ENCODE results near the gene GRIP2. TPM values are rescaled to one million over a fixed set of nuclear protein-coding genes. Genes with fewer than 3 reads are reported as not detected.

Gene GRIP2
- total RNA-seq, 4 donors from 2014 or later, result 0.45 to 0.92 (median 0.66) TPM

- H3K36me3 ChIP-seq, result peaks cover 6 to 20% (median 15%) of the 10 kb centered on the region in 4 donors
- H3K27ac ChIP-seq (replicated peaks in 1 of 4), result no peak overlapping the region
- TF ChIP-seq POLR2A (IDR thresholded peaks at IDR 0.05; ENCODE audit: low read depth) (no peak), POLR2AphosphoS5 (IDR thresholded peaks at IDR 0.05) (no peak), CTCF (IDR thresholded peaks at IDR 0.05) (no peak), EP300 (IDR thresholded peaks at IDR 0.05) (no peak)
- no peak for DNase-seq (ENCODE audit: extremely low spot score)
- WGBS, result 75% methylated on average over 10 of the region's 11 CpGs
- H3K27me3 ChIP-seq, result no peaks in the 10 kb centered on the region
- no peaks in the 10 kb centered on the region for H3K9me3 ChIP-seq
- intact Hi-C loops (cut with DNase I), result no loop called here
- no peak overlapping the region for H3K4me3 ChIP-seq
- H3K4me1 ChIP-seq, result peaks cover 36 to 54% (median 44%) of the 10 kb centered on the region in 4 donors
Measured at GRCh38 chr3:14458434-14459275, 81.5 kb downstream of the GRIP2 start.

- H3K9me3 ChIP-seq, result no peaks in the 10 kb centered on the region
- no peak overlapping the region for H3K27ac ChIP-seq (replicated peaks in 1 of 4)
- intact Hi-C loops (cut with DNase I), result no loop called here
- TF ChIP-seq POLR2AphosphoS5 (IDR thresholded peaks at IDR 0.05) (no peak), EP300 (IDR thresholded peaks at IDR 0.05) (no peak), CTCF (IDR thresholded peaks at IDR 0.05) (no peak), POLR2A (IDR thresholded peaks at IDR 0.05; ENCODE audit: low read depth) (no peak)
- H3K4me1 ChIP-seq, result peaks cover 42 to 61% (median 50%) of the 10 kb centered on the region in 4 donors
- no peaks in the 10 kb centered on the region for H3K27me3 ChIP-seq
- no peak overlapping the region for H3K4me3 ChIP-seq
- DNase-seq (ENCODE audit: extremely low spot score), result no peak
- peaks cover under 1 to 14% (median 9%) of the 10 kb centered on the region in 4 donors for H3K36me3 ChIP-seq
- WGBS, result 85% methylated on average over 3 of the region's 9 CpGs
Measured at GRCh38 chr3:14457999-14458398, 82.1 kb downstream of the GRIP2 start.

GRCh38 chr3:14457481-14457880, 82.7 kb downstream of the GRIP2 start:
- Histone ChIP-seq H3K4me1 (peaks cover 45 to 66% (median 55%) of the 10 kb centered on the region in 4 donors), H3K36me3 (peaks cover 0 to 9% (median 6%) of the 10 kb centered on the region in 4 donors), H3K27ac (replicated peaks in 1 of 4) (no peak overlapping the region), H3K27me3 (no peaks in the 10 kb centered on the region), H3K4me3 (no peak overlapping the region), H3K9me3 (no peaks in the 10 kb centered on the region)
- intact Hi-C loops (cut with DNase I), result no loop called here
- WGBS, result 75% methylated on average over 5 of the region's 5 CpGs
- no peak for DNase-seq (ENCODE audit: extremely low spot score)
- TF ChIP-seq POLR2AphosphoS5 (IDR thresholded peaks at IDR 0.05) (no peak), POLR2A (IDR thresholded peaks at IDR 0.05; ENCODE audit: low read depth) (no peak), EP300 (IDR thresholded peaks at IDR 0.05) (no peak), CTCF (IDR thresholded peaks at IDR 0.05) (no peak)

- Histone ChIP-seq H3K9me3 (no peaks in the 10 kb centered on the region), H3K36me3 (peaks cover 0 to 4% (median 1%) of the 10 kb centered on the region in 4 donors), H3K4me1 (peaks cover 46 to 68% (median 60%) of the 10 kb centered on the region in 4 donors), H3K4me3 (no peak overlapping the region), H3K27me3 (no peaks in the 10 kb centered on the region), H3K27ac (replicated peaks in 1 of 4) (no peak overlapping the region)
- 82% methylated on average over 3 of the region's 8 CpGs for WGBS
- no peak for DNase-seq (ENCODE audit: extremely low spot score)
- intact Hi-C loops (cut with DNase I), result no loop called here
- TF ChIP-seq EP300 (IDR thresholded peaks at IDR 0.05) (no peak), CTCF (IDR thresholded peaks at IDR 0.05) (no peak), POLR2A (IDR thresholded peaks at IDR 0.05; ENCODE audit: low read depth) (no peak), POLR2AphosphoS5 (IDR thresholded peaks at IDR 0.05) (no peak)
Measured at GRCh38 chr3:14456794-14457193, 83.3 kb downstream of the GRIP2 start.

Measured in esophagus muscularis mucosa (tissue), 4 donors.